Keratinocyte (primary cell): ENCODE data around the gene RHOG. TPM values are rescaled to one million over a fixed set of nuclear protein-coding genes. Genes with fewer than 3 reads are reported as not detected.
A peak's percentile ranks its signal among the peaks of the same experiment; 100 is the strongest.

Source experiments
- DNase-seq: peaks from one replicate; pipeline ENCODE4 v3.0.0-alpha.2; 2011; ENCODE audit warnings: low read depth, missing footprints, low spot score
- FAIRE-seq: peaks from 2 replicates; lab custom pipeline; 2011; peaks lifted over from hg19 to GRCh38; lab: Jason Lieb, UNC
- H2AFZ ChIP-seq: 2 replicates; pipeline ENCODE4 v1.6.0; 2012; ENCODE audit warnings: low read length, control low read depth, inconsistent platforms; ENCODE audit not compliant: control insufficient read depth
- H3K27ac ChIP-seq: 2 replicates; pipeline ENCODE4 v1.5.1; 2011; ENCODE audit warnings: low read length; ENCODE audit not compliant: control insufficient read depth, insufficient read depth
- H3K27me3 ChIP-seq: 3 replicates; pipeline ENCODE4 v1.6.0; 2011; ENCODE audit warnings: low read length; ENCODE audit not compliant: control insufficient read depth, insufficient read depth; ENCODE audit errors: extremely low read depth
- H3K36me3 ChIP-seq, 2 experiments: 2 replicates in 1 of 2; 3 replicates in 1 of 2; pipeline ENCODE4 v1.5.1; 2011; ENCODE audit warnings: low read length in 2 of 2, mild to moderate bottlenecking in 1 of 2; ENCODE audit not compliant: control insufficient read depth in 2 of 2, insufficient read depth in 2 of 2; ENCODE audit errors: extremely low read depth in 1 of 2
- H3K4me1 ChIP-seq: 3 replicates; pipeline ENCODE4 v1.5.1; 2011; ENCODE audit warnings: low read length; ENCODE audit not compliant: control insufficient read depth, insufficient read depth; ENCODE audit errors: extremely low read depth
- H3K4me2 ChIP-seq: 3 replicates; pipeline ENCODE4 v1.6.0; 2011; ENCODE audit warnings: low read depth, low read length; ENCODE audit not compliant: control insufficient read depth, insufficient read depth; ENCODE audit errors: extremely low read depth
- H3K4me3 ChIP-seq, 3 experiments: fragments of 200-600 bp in 1 of 3; sonication (generic) in 1 of 3; 2 replicates in 2 of 3; 3 replicates in 1 of 3; pipeline ENCODE4 v1.5.1; 2011 to 2016; ENCODE audit warnings: low read length in 3 of 3, mild to moderate bottlenecking in 3 of 3, control low read depth in 2 of 3, inconsistent platforms in 1 of 3, low read depth in 1 of 3, mixed read lengths in 1 of 3, mixed run types in 1 of 3, moderate library complexity in 1 of 3; ENCODE audit not compliant: control insufficient read depth in 2 of 3, insufficient read depth in 2 of 3; ENCODE audit errors: extremely low read depth in 1 of 3
- H3K79me2 ChIP-seq: 2 replicates; pipeline ENCODE4 v1.6.0; 2012; ENCODE audit warnings: low read length; ENCODE audit not compliant: control insufficient read depth, insufficient read depth
- H3K9ac ChIP-seq: 3 replicates; pipeline ENCODE4 v1.6.0; 2011; ENCODE audit warnings: low read length; ENCODE audit not compliant: control insufficient read depth, insufficient read depth; ENCODE audit errors: extremely low read depth
- H3K9me1 ChIP-seq: 3 replicates; pipeline ENCODE4 v1.6.0; 2011; ENCODE audit warnings: low read length; ENCODE audit not compliant: control insufficient read depth, insufficient read depth; ENCODE audit errors: extremely low read depth
- H3K9me3 ChIP-seq: 2 replicates; pipeline ENCODE4 v1.5.1; 2012; ENCODE audit warnings: low read depth, low read length; ENCODE audit not compliant: control insufficient read depth
- H4K20me1 ChIP-seq: 3 replicates; pipeline ENCODE4 v1.6.0; 2011; ENCODE audit warnings: low read length; ENCODE audit not compliant: control insufficient read depth, insufficient read depth; ENCODE audit errors: extremely low read depth
- EZH2 ChIP-seq: IDR thresholded peaks from one replicate; pipeline ENCODE4 v1.6.1; 2012; ENCODE audit warnings: inconsistent platforms, mild to moderate bottlenecking, low read length, moderate library complexity
- dilution Hi-C: fragments of 300-500 bp; cut with MboI; formaldehyde crosslinking; loops from one replicate; pipeline ENCODE4 v1.7.0; 2020; ENCODE audit warnings: low sequenced_read_pairs; ENCODE audit not compliant: extremely low pct_ligation_motif_present
- polyA plus RNA-seq, 5 experiments: library from polyadenylated mRNA; depleted of rRNA in 3 of 5; stranded (reverse) in 3 of 5; stranded (forward) in 1 of 5; unstranded in 1 of 5; fragments of >200 nt; gene quantifications; 1 replicate in 1 of 5; 2 replicates in 3 of 5; 3 replicates in 1 of 5; pipeline versions ENCODE4 v1.2.1 to v1.2.3, GENCODE V29; 2011 to 2012; ENCODE audit warnings: missing spikeins in 2 of 5, low read depth in 1 of 5, low replicate concordance in 1 of 5
- TF ChIP-seq, protein P1 (sequence below), 3 experiments: IDR thresholded peaks in 1 of 3; conservative IDR thresholded peaks in 1 of 3; optimal IDR thresholded peaks in 1 of 3; 2 replicates in 2 of 3; 3 replicates in 1 of 3; pipeline versions ENCODE3 to v1.5.1; 2011; ENCODE audit warnings: low read length in 3 of 3, mild to moderate bottlenecking in 3 of 3, moderate library complexity in 2 of 3, control low read depth in 1 of 3, inconsistent platforms in 1 of 3; ENCODE audit not compliant: insufficient read depth in 2 of 3; ENCODE audit errors: extremely low read depth in 1 of 3

Gene RHOG
- polyA plus RNA-seq, 1 donor (not counting 4 experiments of a cell fraction or from before 2014, with no cell fraction given): 39.8 TPM

- DNase-seq (no peak), FAIRE-seq (no peak)
- dilution Hi-C loops: no loop called here
- Histone ChIP-seq H3K9ac (peak overlapping the region; percentile 82), H4K20me1 (peaks cover 3% of the 10 kb centered on the region), H3K9me3 (no peaks in the 10 kb centered on the region), H3K27ac (peak overlapping the region; percentile 44), H3K4me1 (peaks cover 26% of the 10 kb centered on the region), H3K36me3 (peaks cover 3% of the 10 kb centered on the region in 2 experiments), H3K79me2 (peaks cover 51% of the 10 kb centered on the region), H3K4me2 (peak overlapping the region; percentile 98), H2AFZ (no peak overlapping the region), H3K27me3 (no peaks in the 10 kb centered on the region), H3K9me1 (no peaks in the 10 kb centered on the region), H3K4me3 (peak overlapping the region; percentile 60 to 87 (median 79))
- no peak for TF ChIP-seq EZH2
- TF ChIP-seq, protein P1, sequence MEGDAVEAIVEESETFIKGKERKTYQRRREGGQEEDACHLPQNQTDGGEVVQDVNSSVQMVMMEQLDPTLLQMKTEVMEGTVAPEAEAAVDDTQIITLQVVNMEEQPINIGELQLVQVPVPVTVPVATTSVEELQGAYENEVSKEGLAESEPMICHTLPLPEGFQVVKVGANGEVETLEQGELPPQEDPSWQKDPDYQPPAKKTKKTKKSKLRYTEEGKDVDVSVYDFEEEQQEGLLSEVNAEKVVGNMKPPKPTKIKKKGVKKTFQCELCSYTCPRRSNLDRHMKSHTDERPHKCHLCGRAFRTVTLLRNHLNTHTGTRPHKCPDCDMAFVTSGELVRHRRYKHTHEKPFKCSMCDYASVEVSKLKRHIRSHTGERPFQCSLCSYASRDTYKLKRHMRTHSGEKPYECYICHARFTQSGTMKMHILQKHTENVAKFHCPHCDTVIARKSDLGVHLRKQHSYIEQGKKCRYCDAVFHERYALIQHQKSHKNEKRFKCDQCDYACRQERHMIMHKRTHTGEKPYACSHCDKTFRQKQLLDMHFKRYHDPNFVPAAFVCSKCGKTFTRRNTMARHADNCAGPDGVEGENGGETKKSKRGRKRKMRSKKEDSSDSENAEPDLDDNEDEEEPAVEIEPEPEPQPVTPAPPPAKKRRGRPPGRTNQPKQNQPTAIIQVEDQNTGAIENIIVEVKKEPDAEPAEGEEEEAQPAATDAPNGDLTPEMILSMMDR (optimal IDR thresholded peaks at IDR 0.05 in 1 of 3, IDR thresholded peaks at IDR 0.05 in 1 of 3, conservative IDR thresholded peaks at IDR 0.05 in 1 of 3; ENCODE audit: extremely low read depth in 1 of 3, insufficient read depth in 2 of 3, low read length in 3 of 3): no peak
Measured at GRCh38 chr11:3840004-3840869, 522 bp downstream of the RHOG start.

- Histone ChIP-seq H3K9me1 (peaks cover 2% of the 10 kb centered on the region), H3K9ac (no peak overlapping the region), H3K36me3 (peaks cover 3 to 11% of the 10 kb centered on the region in 2 experiments), H2AFZ (no peak overlapping the region), H3K4me1 (peaks cover 34% of the 10 kb centered on the region), H3K27ac (no peak overlapping the region), H3K27me3 (no peaks in the 10 kb centered on the region), H3K9me3 (no peaks in the 10 kb centered on the region), H3K4me3 (no peak overlapping the region), H3K4me2 (peak overlapping the region; percentile 7), H3K79me2 (peaks cover 68% of the 10 kb centered on the region), H4K20me1 (peaks cover 3% of the 10 kb centered on the region)
- dilution Hi-C loops: no loop called here
- DNase-seq (no peak), FAIRE-seq (no peak)
- TF ChIP-seq, protein P1 (optimal IDR thresholded peaks at IDR 0.05 in 1 of 3, IDR thresholded peaks at IDR 0.05 in 1 of 3, conservative IDR thresholded peaks at IDR 0.05 in 1 of 3; ENCODE audit: extremely low read depth in 1 of 3, insufficient read depth in 2 of 3, low read length in 3 of 3): no peak
- TF ChIP-seq EZH2: no peak
Measured at GRCh38 chr11:3838504-3838903, 2.3 kb downstream of the RHOG start.
